ENCODE data around the gene SPART. TPM values are rescaled to one million over a fixed set of nuclear protein-coding genes. Genes with fewer than 3 reads are reported as not detected.

The SPART gene

Small RNAs within 50 kb of the gene (small RNA-seq; reads per million reads assigned to genes)
- not detected for gene RNU6-71P (ENCODE audit: low read depth)

Data from mesenchymal stem cell (in vitro differentiated cells and primary cell).